Activated CD8-positive, alpha-beta memory T cell treated with anti-CD3 and anti-CD28 coated beads for 1 hour (primary cell): ENCODE data around the gene ADSS1.

Experiments used
- DNase-seq, 2 donors: peaks; one replicate each; pipeline ENCODE4 v3.0.0-alpha.2; 2020; ENCODE audit warnings: low read depth in 1 of 2; ENCODE audit errors: extremely low read depth in 1 of 2

ADSS1 gene

GRCh38 chr14:104778694-104779331 lies 54.8 kb downstream of the ADSS1 start:
- DNase-seq, result no peak

GRCh38 chr14:104779776-104780512 lies 55.9 kb downstream of the ADSS1 start:
- no peak for DNase-seq

DNA sequence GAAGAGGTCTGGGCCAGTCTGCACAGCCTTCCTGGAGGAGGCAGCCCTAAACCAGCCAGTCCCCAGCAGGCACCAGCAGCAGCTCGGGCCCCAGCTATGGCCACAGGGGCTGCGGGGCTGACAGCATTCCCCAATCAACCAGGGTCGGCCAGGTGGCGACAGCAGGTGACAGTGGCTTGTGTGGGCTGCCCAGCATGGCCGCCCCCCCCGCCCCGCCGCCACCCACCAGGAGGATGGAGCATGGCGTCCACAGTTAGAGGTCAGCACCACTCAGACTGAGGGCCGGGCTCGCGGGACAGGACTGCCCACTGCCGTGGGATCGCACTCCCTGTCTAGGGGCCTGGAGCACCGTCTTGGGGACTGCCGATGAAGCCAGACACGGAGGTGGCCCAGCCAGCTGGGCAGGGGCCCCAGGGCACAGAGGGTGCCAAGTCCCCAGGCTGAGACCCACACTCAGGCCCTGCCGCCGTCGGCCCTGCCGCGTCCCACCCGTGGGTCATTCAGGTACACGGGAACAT lies 56.5 kb downstream of the ADSS1 start:
- no peak for DNase-seq

DNA sequence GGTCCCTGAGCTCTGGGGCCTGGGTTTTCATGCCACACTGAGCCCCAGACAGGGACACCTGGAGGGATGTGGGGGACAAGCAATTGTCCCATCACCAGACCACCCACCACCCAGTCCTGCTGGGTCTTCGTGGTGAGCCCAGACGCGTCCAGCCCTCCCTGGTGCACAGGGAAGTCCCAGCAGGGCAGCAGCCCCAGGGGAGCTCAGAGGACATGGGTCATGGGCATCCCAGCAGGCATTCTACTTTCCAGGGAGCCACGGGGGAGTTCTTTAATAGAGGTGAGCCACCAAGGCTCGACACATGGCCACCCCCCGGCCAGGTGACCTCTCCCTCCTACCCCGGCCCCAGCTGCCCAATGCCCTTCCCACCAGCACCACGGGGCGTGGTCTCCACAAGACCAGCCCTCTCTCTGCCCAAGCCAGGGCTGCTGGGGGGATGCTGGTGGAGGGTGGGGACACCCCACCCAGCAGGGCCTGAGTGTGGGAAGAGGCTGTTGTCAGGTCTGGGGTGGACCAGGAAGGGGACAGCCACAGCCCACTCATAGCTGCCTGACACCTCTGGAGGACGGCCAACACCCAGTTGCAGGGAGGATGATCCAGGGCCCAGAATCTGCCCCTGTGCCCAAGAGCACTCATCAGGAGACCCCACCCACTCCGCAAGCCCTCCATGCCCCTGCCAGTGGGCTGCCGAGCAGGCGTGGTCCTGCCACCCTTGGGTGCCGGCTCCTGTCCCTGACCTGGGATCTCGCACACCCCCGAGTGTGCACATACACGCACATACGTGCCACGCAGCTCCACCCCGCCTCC lies 57.4 kb downstream of the ADSS1 start:
- no peak for DNase-seq

DNA sequence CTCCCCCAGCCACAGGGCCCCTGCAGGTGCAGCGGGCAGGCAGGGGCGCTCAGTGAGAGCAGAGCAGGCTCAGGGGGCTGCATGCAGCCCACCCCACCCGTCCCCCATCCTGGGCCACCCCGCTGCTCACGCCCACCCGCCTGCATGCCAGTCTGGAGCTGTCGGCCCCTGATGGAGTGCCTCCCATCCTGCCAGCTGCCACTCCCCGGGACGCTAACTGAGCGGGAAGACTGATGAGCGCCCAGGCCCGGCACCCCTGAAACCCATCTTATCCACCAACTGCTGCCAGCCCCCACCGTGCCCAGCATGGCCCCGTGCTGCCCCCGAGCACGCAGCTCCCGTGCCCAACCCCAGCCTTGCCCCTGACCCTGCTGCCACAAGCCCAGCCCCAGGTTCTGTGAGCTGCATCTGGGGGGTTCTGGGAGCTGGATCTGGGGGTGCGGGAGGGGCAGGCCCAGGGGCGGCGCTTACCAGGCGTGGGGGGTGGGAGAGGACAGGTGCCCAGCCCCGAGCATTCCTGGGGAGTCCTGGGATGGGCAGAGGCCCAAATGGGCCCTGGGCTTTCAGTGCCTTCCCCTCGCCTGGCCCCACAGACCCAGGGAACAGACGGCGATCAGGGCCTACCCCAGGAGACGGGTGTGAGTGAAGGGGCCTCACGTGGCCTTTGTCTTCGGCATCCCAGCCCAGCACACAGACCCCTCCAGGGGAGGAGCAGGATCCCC lies 58.2 kb downstream of the ADSS1 start:
- no peak for DNase-seq

DNA sequence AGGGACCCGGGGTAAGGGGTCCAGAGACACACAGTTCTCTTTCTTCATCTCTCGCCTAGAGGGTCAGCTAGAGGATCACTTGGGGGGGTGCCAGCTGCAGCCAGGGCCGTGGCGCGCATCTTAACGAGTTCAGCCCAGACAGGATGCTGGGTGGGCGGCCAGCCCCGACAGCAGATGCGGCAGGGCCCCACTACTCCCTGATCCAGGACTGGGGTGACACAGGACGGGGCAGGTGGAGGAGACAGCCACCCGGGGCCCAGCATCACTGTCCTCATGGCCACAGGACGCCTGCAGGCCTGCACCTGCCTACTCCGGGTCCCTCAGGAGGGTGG lies 58.7 kb downstream of the ADSS1 start:
- DNase-seq, result no peak

DNA sequence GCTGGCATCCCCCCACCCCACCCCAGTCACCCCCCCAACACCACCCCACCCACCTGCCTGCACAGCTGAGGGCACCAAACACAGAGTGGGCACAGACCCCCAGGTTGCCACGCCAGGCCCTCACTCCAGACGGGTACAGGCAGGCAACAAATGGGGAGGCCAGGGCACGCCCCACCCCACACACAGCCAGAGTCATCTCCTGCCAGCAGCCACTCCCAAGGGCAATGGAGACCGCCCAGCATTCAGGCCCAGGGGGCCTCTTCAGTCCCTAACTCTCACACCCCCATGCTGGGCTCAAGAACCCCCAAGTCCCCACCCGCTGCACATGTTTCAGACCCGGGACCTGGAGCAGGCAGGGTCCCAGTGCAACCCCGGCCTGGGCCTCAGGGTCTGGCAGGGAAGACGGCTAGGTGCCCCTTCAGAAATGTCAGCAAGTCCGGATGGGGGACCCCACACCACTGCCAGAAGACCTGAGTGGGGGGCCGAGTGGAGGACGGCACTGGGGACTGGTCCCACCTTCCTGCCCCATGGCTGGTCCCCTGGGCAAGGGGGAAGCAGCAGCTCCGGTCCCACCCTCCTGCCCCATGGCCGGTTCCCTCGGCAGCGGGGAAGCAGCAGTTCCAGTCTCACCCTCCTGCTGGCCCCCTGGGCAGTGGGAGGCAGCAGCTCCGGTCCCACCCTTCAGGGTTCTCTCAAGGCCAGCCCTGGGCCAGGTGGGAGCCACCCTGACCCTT lies 59.6 kb downstream of the ADSS1 start:
- no peak for DNase-seq

DNA sequence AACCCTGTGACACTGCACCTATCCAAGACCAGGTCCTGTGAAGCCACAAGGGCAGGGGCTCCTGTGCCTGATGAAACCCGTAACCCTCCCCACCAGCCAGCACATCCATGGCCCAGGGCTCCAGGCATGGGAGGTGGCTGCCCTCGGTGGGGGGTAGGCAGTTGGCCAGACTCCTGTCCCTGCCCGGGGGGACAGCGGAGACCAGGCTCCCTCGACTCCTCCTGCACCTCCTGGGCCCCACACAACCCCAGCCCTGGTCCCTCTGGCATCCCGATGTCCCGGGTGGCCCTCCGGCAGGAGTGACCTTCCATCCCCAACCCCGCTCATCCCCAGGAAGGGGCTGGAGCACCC lies 60.2 kb downstream of the ADSS1 start:
- DNase-seq, result no peak

GRCh38 chr14:104784846-104785707 lies 61.0 kb downstream of the ADSS1 start:
- no peak for DNase-seq

- DNase-seq, result no peak
Measured at GRCh38 chr14:104785708-104786080, 61.7 kb downstream of the ADSS1 start.

- DNase-seq, result no peak
Measured at GRCh38 chr14:104786091-104786586, 62.1 kb downstream of the ADSS1 start.

DNA sequence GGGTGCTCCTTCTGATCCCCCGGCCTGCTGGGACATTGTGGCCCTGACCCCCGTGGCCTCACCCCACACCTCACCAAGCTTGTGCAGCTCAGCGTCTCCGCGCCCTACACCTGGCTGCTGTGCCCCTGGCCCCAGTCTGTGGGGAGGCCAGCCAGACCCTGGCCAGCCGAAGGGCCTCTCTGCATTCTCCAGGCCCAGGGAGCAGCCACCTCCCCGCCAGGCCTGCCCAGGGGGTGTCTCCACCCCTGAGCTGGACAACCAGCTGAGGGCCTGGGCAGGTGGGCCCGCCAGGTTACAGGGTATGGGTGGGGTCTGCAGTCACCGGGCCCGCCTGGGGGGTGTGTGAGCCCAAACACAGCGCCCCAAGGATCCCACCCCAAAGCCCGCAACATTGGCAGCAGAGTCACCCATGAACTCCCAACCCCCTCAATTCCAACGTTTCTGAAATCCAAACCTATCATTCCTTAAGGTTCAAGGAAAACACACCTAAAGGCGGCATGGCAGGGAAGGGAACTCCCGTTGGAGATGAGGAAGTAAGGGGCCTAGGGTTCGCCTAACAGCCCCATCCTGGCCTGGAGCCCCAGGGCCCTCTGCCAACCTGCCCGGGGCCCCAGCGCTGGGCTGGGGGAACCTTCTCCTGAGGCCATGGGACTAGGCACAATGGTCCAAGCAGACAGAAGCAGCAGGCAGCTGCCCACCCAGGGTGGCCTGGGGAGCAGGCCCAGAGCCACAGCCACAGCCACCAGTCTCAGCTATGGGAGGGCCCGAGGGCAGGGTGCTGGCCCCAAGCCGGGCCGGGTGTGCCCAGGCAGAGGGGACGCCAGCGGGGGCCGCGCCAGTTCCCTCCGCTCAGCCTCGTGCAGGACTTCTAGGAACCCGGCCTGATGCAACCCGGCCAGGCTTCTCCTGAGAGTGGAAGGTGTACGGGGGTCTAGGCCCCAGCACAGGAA lies 63.0 kb downstream of the ADSS1 start:
- DNase-seq, result no peak

DNA sequence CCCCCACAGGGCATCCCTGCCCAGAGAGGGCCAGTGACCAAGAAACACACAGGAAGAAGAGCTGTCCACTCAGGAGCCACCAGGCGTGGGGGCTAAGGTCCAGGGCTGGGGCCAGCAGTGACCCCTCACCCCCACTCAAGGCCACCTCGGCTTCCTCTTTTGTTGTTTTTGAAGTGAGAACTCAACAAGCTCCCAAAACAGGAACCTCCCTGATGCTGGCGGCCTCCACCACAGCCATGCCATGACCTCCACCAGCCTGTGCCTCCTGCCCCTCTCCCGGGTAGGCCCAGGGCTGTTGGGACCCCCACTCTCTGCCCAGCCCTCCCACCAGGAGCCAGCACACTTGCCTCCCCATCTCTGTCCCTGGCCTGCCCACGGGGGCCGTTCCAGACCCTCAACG lies 63.7 kb downstream of the ADSS1 start:
- no peak for DNase-seq

DNA sequence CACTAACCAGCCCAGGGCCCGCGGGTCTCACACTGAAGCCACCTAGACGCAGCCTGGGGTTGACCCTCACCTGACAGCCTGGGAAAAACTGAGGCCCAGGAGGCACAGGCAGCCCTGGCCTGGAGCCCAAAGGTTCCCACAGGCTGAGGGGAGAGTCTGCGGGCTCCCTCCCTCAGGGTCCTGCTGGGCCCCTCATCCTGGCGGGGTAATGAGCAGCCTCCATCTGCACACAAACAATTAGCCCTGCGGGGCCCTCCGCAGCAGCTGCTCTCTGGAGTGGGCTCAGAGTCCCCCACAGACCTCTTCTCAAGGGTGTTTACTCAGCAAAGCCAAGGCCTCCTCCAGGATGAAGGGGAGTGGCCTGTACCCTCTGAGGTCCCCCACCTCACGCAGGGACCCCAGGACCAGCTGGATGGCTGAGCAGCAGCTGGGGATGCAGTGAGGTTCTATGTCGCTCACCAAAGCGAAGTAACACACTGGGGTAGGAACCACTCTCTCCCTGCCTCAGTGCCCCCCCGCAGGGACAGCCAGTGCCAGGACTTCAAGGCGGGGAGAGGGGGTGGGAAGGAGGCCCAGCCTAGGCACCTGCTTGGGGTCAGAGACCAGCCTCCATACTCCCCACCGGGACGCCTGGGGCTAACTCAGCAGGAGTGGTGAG lies 64.3 kb downstream of the ADSS1 start:
- DNase-seq, result no peak

GRCh38 chr14:104788873-104789663 lies 65.0 kb downstream of the ADSS1 start:
- no peak for DNase-seq

DNA sequence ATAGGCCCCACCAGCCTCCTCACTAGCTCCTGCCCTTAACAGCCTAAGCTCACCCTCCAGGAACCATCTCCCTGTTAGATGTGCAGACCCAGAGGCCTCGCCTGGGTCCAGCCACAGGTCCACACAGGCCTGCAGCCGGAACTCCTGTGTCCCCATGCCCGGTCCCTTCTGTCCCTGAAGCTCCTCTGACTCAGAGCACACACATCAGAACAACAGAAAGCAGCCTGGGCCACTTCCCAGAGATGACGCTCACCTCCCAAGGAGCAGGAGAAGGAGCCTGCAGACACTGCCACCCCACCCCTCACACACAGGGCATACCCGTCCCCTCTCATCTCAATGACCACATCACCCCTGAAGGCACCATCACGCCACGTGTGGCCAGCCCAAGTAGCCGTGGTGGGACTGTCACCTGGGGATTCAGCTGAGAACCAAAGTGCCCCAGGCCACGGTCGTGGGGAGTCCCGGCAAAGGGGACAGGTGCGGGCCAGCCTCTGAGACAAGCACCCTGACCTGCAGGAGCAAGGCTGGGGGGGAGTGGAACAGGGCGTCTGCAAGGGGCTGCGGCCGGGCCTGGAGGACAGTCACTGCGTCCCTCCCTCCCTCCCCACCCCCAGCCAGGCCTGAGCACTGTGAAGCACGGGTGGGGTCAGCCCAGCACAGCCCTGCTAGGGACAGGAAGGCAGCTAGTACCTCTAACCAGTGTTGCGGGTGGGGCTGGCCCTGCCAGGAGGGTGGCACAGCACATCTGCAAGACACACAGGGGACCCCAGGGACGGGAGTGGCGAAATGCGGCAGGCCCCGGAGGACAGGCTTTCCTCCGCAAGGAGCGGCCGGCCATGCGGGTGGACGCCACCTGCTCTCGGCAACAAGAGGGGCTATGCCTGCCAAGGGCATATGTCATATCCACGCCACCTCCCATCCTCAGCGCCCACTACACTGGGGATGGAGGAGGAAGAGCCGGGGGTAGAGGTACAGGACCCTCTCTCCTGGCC lies 66.0 kb downstream of the ADSS1 start:
- DNase-seq, result no peak
